Ramos (cell line): ENCODE data around the gene BICRA.
"Not testable (repeated sequence)": the region's sequence is repeated elsewhere in the genome, so short reads cannot be mapped to it uniquely, and the experiment has no call there.

Experiments used
- in situ Hi-C: fragments of 300-500 bp; cut with MboI; formaldehyde crosslinking; loops from one replicate; pipeline ENCODE4 v1.14.3; 2022; ENCODE audit warnings: low sequenced_read_pairs; ENCODE audit not compliant: unreplicated experiment

Gene BICRA

DNA sequence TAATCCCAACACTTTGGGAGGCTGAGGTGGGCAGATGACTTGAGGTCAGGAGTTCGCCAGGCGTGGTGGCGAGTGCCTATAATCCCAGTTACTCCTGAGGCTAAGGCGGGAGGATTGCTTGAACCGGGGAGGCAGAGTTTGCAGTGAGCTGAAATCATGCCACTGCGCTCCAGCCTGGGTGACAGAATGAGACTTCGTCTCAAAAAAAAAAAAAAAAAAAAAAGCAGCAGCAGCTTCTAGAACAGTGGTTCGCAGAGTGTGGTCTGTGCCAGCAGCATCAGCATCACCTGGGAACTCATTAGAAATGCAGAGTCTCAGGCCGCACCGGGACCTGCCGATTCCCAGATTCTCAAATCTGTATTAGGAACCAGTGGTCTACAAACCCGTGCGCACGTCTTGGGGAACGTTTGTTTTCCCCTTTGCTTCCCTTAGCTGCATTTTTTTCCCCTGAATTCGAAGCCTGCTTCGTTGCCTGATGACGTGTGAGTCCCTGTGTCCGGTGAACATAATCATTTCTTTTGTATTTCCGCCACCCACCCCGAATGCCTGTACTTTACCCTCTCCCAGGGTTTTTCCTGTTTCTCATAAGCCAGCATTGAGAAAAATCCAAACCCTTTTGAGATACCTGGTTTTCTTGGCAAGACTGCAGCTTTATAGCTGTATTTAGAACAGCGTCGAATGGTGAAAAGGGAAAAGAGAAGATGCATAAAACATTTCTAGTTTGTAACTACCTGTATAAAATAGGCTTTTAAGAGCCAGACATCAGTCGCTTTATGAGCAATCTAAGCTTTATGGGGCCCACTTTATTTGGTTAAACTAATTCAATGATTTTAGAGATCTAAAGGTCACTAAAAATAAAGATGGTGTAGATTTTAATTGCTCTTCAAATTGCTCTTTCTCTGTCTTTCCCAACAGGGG is 49.8 kb downstream of the BICRA start:
- in situ Hi-C loops = no loop called here

DNA sequence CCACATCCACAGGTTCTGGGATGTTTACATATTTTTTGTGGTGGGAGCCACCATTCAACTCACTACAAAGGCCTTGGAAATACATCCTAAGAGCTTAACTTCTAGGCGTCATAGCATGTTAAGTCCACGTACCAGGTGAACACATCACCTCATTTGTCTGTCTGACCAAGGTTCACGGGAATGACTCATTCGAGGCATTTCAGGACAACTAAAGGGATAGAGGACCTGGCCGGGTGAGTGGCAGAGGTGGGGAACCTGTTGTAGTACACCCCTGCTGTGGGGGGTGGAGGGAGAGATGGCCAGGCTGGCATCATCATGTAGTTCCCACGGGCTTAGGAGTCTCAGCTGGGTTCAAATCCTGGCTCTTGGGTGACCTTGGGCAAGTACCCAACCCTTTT is 51.5 kb downstream of the BICRA start:
- in situ Hi-C loops = no loop called here

DNA sequence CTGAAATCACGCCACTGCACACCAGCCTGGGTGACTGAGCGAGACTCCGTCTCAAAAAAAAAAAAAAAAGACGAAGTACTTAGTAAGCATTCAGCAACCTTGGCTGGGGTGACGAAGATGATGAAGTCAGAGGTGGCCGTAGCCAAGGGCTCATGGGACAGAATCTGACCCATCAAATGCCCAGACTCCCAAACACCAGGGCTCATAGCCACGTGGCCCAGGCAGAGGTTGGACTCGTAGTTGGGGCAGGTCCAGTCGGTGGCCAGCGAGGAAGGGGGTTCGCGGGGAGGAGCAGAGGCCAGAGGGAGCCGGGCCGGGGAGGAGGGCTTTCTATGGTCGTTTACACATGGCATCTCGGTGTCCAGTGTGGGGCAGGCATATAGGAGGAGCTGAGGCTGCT is 52.2 kb downstream of the BICRA start:
- in situ Hi-C loops = no loop called here

DNA sequence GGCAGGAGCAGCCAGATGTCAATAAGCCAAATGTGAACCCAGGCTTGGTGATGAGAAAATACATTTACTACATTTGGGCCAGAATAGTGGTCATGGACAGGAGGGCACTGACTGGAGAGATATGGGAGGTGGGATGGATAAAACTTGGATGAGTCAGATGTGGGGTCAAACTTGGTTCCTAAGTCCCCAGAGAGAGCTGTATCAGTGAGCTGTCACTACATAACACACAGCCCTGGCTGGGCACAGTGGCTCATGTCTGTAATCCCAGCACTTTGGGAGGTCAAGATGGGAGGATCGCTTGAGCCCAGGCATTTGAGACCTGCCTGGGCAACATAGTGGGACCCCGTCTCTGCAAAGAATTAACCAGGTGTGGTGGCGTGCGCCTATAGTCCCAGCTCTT is 52.7 kb downstream of the BICRA start:
- in situ Hi-C loops = no loop called here

DNA sequence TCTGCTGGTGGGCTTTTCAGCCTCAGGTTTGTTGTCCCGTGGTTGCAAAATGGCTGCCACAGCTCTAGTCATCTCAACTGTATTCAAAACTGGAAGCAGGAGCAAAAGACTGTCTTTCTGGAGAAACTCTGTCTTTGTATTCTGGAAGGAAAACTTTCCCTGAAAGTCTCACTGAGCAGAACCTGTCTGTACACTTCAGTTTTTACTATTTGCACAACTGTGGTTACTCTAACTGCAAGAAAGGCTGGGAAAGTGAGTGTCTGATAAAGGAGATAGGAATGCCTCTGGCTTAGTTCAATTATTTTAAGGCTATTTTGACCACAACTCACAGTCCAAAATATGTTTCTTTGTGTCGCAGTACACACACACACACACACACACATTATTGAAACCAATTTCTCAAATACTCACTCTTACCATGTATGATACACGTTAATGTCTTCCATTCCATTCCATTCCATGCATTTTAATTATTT is 54.5 kb downstream of the BICRA start:
- in situ Hi-C loops = no loop called here

DNA sequence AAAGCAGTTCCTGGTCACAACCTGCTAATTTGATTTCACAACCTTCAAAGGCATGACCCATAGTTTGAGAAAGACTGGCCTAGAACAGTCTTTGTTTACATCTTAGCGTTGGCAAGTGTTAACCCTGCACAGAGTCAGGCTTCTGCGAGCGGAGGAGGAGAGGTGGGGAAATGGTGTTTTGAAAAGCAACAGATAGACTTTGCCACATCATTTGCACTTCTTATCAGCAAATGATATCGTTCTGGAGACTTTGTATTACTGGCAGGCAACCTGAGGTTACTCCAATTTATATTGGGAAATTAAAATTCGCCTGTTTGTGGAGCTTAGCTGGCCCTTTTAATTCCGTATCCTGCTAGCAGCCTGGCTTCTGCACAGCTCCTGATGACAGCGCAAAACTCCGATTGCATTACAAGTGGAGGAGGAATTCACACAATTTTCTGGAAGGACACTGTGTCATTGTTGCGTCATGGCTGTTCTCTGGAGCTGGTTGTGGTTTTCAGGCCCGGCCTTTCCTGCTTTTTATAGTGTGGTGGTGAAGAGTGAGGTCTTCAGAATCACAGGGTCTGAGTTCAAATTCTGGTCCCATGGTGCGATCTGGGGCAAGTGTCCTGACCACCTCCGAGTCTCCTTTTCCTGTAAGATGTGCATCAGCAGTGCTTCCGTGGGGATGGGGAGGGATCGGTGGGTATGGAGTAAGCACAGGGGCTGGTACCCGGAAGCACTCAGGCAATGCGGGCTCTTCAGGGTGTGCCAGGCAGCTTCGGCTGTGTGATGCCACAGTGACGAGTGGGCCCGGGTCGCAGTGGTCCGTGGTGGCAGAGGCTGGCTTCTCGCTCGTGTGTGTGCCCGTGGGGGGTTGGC is 55.2 kb downstream of the BICRA start:
- in situ Hi-C loops = no loop called here

DNA sequence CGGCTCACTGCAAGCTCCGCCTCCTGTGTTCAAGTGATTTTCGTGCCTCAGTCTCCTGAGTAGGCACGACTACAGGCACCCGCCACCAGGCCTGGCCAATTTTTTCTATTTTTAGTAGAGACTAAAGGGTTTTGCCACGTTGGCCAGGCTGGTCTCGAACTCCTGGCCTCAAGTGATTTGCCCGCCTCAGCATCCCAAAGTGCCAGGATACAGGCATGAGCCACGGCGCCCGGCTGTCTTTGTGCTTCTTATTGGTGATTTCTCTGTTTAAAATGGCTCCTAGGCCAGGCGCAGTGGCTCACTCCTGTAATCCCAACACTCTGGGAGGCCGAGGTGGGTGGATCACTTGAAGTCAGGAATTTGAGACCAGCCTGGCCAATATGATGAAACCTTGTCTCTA is 59.6 kb downstream of the BICRA start:
- in situ Hi-C loops = not testable (repeated sequence)

DNA sequence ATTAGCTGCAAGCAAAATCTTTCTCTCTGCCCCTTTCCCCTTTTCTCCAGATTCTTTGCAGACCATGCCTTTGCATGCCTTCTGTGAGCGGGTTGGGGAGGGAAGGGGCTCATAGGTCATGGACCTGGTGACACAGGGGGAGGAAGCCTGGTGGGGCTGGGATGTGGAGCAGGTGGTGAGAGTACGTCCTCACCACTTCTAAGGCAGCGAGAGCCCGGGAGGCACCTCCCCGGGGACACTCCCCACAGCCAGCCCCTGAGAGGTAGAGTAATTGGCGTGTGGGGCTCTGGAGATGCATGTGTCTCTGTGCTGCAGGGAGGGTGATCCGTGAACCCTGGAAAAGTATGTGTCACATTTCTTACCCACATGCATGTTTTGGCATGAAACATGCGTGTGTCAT is 61.8 kb downstream of the BICRA start:
- in situ Hi-C loops = no loop called here

DNA sequence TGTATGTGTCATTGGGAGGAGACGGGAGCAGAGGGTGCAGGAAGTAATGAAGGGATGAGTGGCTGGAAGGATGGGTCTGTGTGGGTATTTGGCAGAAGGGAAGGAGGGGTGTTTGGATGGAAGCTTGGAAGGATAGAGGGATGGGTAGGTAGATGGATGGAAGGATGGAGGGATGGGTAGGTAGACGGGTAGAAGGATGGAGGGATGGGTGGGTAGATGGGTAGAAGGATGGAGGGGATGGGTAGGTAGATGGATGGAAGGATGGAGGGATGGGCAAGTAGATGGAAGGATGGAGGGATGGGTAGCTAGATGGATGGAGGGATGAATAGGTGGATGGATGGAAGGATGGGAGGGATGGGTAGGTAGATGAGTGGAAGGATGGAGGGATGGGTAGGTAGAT is 62.6 kb downstream of the BICRA start:
- in situ Hi-C loops = no loop called here

DNA sequence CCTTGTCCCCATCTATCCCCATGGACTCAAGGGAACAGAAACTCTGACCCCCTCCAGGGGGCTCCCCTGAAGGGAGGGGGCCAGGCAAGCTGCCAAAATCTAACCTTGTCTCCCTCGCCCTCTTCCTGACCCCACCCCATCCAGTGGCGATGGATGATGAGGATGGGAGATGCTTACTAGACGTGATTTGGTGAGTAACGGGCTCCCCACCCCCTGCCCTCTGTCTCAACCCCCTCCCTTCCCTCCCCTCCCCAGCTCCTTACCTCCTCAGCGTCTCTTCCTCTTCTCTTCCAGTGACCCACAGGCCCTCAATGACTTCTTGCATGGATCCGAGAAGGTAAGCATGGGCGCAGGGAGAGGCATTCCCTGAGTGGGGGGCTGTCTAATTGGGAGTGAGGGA is 64.5 kb downstream of the BICRA start:
- in situ Hi-C loops = no loop called here

DNA sequence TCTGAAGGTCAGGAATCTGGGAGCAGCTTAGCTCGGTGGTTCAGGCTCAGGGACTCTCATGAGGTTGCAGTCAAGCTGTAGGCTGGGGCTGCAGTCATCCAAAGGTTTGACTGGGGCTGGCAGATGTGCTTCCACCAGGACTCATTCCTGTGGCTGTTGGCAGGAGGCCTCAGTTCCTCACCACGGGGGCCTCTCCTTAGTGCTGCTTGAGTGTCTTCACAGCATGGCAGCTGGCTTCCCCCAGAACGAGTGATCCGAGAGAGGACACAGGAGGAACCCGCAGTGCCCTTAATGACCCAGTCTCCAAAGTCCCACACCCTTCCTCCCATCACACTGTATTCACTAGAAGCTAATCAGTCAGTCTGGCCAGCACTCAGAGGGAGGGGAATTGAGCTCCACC is 65.6 kb downstream of the BICRA start:
- in situ Hi-C loops = no loop called here

DNA sequence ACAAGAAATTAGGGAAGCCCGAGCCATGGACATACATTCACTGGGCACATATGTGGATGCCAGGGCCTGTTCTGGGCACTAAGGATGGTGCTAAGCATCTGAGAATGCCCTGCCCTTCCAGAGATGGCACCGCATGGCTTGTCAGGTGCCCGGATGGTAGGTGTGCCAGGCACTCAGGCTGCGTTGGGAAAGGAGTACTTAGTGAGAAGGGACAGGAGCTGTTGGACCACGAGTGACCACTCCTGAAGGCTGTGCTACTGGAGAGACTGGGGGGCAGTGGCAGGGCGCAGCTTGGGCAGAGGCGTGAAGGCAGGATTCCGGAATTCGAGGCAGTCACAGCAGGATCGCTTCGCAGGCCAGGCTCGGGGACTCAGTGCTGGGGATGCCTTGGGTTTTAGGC is 66.3 kb downstream of the BICRA start:
- in situ Hi-C loops = no loop called here

DNA sequence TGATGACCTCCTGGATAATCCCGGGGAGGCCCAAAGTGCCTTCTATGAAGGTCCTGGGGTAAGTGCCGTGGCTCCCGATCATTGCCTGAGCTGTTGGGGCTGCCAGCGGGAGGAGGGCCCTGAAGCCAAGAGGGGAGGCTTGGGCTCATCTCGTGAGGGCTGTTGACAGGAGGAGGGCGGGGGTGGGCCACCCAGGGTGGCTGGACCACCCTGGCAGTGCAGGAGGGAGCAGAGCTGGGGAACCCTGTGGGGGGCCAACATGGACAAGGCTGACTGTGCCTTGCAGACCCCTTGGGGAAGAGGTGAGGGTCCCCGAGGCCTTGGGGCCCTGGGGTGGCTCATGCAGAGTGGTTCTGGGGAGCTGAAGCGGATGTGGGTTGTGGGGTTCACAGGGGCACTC is 66.9 kb downstream of the BICRA start:
- in situ Hi-C loops = no loop called here

DNA sequence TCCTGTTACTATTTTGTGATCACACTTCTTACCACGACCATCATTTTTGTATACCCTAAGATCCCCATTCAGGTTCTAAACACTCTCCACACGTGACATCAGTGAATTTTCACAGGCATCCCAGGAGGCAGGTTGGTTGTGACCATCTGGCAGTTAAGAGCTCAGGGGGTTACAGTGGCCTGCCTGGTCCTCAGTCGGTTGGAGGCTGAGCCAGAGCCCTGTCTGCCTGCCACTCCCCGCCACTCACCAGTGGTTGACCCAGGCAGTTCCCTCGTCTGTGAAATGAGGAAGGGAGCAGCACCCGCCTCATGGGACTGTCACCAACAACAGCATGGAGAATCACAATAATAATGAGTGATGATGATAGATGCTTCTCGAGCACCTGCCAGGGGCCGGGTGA is 67.9 kb downstream of the BICRA start:
- in situ Hi-C loops = no loop called here

DNA sequence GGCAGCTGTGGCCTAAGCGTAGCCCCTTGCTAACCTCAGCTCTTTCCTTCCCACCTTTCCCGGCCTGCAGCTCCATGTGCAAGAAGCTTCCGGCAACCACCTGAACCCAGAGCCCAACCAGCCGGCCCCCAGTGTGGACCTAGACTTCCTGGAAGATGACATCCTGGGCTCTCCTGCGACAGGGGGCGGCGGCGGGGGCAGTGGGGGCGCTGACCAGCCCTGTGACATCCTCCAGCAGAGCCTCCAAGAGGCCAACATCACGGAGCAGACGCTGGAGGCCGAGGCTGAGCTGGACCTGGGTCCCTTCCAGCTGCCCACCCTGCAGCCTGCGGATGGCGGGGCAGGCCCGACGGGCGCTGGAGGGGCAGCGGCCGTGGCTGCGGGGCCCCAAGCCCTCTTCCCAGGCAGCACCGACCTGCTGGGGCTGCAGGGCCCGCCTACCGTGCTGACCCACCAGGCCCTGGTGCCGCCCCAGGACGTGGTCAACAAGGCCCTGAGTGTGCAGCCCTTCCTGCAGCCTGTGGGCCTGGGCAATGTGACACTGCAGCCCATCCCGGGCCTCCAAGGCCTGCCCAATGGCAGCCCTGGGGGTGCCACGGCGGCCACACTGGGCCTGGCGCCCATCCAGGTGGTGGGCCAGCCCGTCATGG is 70.4 kb downstream of the BICRA start:
- in situ Hi-C loops = no loop called here

DNA sequence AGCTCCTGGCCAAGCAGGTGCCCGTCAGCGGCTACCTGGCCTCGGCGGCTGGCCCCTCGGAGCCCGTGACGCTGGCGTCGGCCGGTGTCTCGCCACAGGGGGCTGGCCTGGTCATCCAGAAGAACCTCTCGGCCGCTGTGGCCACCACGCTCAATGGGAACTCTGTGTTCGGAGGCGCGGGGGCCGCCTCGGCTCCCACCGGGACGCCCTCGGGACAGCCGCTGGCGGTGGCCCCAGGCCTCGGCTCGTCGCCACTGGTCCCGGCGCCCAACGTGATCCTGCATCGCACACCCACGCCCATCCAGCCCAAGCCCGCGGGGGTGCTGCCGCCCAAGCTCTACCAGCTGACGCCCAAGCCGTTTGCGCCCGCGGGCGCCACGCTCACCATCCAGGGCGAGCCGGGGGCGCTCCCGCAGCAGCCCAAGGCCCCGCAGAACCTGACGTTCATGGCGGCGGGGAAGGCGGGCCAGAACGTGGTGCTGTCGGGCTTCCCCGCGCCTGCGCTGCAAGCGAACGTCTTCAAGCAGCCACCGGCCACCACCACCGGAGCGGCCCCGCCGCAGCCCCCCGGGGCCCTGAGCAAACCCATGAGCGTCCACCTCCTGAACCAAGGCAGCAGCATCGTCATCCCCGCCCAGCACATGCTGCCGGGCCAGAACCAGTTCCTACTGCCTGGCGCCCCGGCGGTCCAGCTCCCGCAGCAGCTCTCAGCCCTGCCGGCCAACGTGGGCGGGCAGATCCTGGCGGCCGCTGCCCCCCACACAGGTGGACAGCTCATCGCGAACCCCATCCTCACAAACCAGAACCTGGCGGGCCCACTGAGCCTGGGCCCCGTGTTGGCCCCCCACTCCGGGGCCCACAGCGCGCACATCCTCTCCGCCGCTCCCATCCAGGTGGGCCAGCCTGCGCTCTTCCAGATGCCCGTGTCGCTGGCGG is 71.3 kb downstream of the BICRA start:
- in situ Hi-C loops = no loop called here

DNA sequence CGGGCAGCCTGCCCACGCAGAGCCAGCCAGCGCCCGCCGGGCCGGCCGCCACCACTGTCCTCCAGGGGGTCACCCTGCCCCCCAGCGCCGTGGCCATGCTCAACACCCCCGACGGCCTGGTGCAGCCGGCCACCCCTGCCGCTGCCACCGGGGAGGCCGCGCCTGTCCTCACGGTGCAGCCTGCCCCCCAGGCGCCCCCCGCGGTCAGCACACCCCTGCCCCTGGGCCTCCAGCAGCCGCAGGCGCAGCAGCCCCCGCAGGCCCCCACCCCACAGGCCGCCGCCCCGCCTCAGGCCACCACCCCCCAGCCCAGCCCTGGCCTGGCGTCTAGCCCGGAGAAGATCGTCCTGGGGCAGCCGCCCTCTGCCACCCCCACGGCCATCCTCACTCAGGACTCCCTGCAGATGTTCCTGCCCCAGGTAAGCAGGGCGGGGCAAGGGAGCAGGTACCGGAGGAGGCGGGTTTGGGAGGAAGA is 72.0 kb downstream of the BICRA start:
- in situ Hi-C loops = no loop called here

DNA sequence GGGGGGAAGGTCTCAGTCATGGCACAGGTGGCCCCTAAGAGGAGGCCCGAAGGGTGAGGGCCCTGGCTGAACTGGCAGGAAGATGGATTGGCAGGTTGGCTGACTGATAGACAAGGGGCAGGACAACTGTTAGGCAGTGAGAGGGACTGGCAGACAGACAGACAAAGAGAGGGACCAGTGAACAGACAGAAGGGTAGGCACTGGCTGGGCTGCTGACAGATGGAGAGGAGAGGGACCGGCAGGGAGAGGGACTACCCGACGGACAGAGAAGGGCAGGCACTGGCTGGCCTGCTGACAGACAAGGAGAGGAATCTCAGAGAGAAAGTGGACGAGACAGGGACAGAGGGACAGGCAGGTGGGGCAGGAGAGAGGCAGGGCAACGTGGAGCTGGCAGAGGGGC is 72.5 kb downstream of the BICRA start:
- in situ Hi-C loops = no loop called here

DNA sequence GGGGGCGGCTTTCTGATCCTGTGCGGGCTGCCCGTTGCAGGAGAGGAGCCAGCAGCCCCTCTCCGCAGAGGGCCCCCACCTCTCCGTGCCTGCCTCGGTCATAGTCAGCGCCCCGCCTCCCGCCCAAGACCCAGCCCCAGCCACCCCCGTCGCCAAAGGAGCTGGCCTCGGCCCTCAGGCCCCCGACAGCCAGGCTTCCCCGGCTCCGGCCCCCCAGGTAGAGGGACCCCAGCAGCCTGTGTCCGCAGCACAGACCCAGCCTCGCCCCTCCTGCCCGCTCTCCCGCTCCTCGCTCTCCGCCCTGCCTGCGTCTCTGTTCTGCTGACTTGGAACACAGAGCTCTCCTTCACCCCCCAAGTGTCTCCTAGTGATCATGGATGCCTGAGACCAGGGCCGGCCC is 73.0 kb downstream of the BICRA start:
- in situ Hi-C loops = no loop called here

DNA sequence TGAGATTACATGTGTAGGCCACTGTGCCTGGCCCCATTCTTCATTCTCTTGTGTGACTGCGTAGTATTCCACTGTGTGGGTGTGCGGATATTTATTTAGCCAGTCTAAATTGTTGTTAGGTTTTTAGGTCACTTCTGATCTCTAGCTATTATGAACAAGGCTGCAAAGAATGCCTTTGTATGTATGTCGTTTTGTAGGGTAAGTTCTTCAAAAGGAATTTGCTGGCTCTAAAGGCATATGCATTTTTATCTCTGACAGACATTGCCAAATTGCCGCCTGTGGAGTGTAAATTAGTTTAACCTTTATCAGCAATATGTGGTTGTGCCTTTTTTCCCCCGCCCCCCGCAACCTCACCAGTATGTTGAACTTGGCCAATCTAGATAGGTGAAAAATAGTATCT is 74.0 kb downstream of the BICRA start:
- in situ Hi-C loops = no loop called here
